Esophagus squamous epithelium (tissue), 5 donors: ENCODE results near the gene TBC1D1. TPM values are rescaled to one million over a fixed set of nuclear protein-coding genes. Genes with fewer than 3 reads are reported as not detected.

Experiments used
- DNase-seq: peaks from one replicate; lab custom pipeline; 2025; lab: John Stamatoyannopoulos, UW
- H3K27ac ChIP-seq, 4 donors: fragments of 200-600 bp; sonication (generic); one replicate each; pipeline ENCODE4 v1.5.1; 2016 to 2019; ENCODE audit warnings: mild to moderate bottlenecking in 1 of 4
- H3K27me3 ChIP-seq, 4 donors: fragments of 200-600 bp; sonication (generic); 1 replicate in 3 of 4; 2 replicates in 1 of 4; pipeline versions ENCODE4 v1.5.1 to v1.6.0; 2017 to 2021; ENCODE audit warnings: antibody characterized with exemption in 1 of 4
- H3K36me3 ChIP-seq, 3 donors: fragments of 200-600 bp; sonication (generic); one replicate each; pipeline ENCODE4 v1.5.1; 2016 to 2019
- H3K4me1 ChIP-seq, 3 donors: fragments of 200-600 bp; sonication (generic); one replicate each; pipeline ENCODE4 v1.5.1; 2017 to 2019
- H3K4me3 ChIP-seq, 4 donors: fragments of 200-600 bp; sonication (generic); 1 replicate in 3 of 4; 2 replicates in 1 of 4; pipeline ENCODE4 v1.5.1; 2016 to 2019; ENCODE audit warnings: mild to moderate bottlenecking in 2 of 4, moderate library complexity in 1 of 4
- H3K9me3 ChIP-seq, 3 donors: fragments of 200-600 bp; sonication (generic); one replicate each; pipeline ENCODE4 v1.5.1; 2016 to 2019
- CTCF ChIP-seq, 6 experiments: fragments of 450-650 bp in 4 of 6; fragments of 200-600 bp in 2 of 6; sonication (generic) in 2 of 6; IDR thresholded peaks; one replicate each; pipeline ENCODE4 v1.5.1; 2016 to 2019; ENCODE audit warnings: antibody characterized with exemption in 6 of 6, mild to moderate bottlenecking in 4 of 6, moderate library complexity in 4 of 6
- POLR2A ChIP-seq, 4 donors: fragments of 450-650 bp; IDR thresholded peaks; one replicate each; pipeline ENCODE4 v1.6.1; 2017; ENCODE audit warnings: antibody characterized with exemption in 4 of 4, mild to moderate bottlenecking in 4 of 4, moderate library complexity in 3 of 4
- WGBS, 2 donors: methylation state at CpG; one replicate each; pipeline ENCODE4 v1.1.5; 2018; 5-methylcytosine and 5-hydroxymethylcytosine counted together
- intact Hi-C: fragments of 100-400 bp; cut with DNase I; formaldehyde crosslinking; loops from one replicate; pipeline ENCODE4 v1.15.0; 2022
- total RNA-seq, 4 donors: library from RNA; depleted of rRNA; stranded (reverse); fragments of >200 nt; gene quantifications; one replicate each; pipeline ENCODE4 v1.1.0, GENCODE V29; 2016
- donor health status: DM: yes; HTN: yes; CAD: no.

Gene TBC1D1
- total RNA-seq, 4 donors from 2014 or later = 6.9 to 44.6 (median 25.6) TPM

GRCh38 chr4:38068107-38068506 lies 177.2 kb downstream of the TBC1D1 start:
- Histone ChIP-seq H3K27me3 (no peaks in the 10 kb centered on the region), H3K9me3 (no peaks in the 10 kb centered on the region), H3K4me1 (peaks cover 3 to 22% (median 11%) of the 10 kb centered on the region in 3 donors), H3K36me3 (peaks cover 0 to 18% (median 0%) of the 10 kb centered on the region in 3 donors), H3K4me3 (no peak overlapping the region), H3K27ac (no peak overlapping the region)
- TF ChIP-seq POLR2A (IDR thresholded peaks at IDR 0.05) (no peak), CTCF (IDR thresholded peaks at IDR 0.05) (no peak)
- DNase-seq = no peak
- WGBS, 2 donors = 72 to 84% methylated on average over 7 of the region's 7 CpGs
- intact Hi-C loops = loop anchor here (10.0 kb wide), 1 partner anchor 657 kb away; no protein-coding TSS in a partner anchor

GRCh38 chr4:38069271-38069760 lies 178.4 kb downstream of the TBC1D1 start:
- peak in 5 of 6 experiments; percentile 32 to 81 (median 72) for TF ChIP-seq CTCF (IDR thresholded peaks at IDR 0.05)
- no peak for TF ChIP-seq POLR2A (IDR thresholded peaks at IDR 0.05)
- H3K36me3 ChIP-seq = peaks cover 0 to 18% (median 0%) of the 10 kb centered on the region in 3 donors
- H3K4me3 ChIP-seq = no peak overlapping the region
- WGBS, 2 donors = 24 to 47% methylated on average over 5 to 6 of the region's 6 CpGs
- no peak for DNase-seq
- H3K4me1 ChIP-seq = peaks cover 3 to 21% (median 11%) of the 10 kb centered on the region in 3 donors
- H3K27me3 ChIP-seq = no peaks in the 10 kb centered on the region
- intact Hi-C loops = loop anchor here (10.0 kb wide), 1 partner anchor 655 kb away; no protein-coding TSS in a partner anchor
- H3K27ac ChIP-seq = peak overlapping the region in 3 of 4 donors; percentile 33 to 72 (median 64)
- no peaks in the 10 kb centered on the region for H3K9me3 ChIP-seq

GRCh38 chr4:38071801-38072431 lies 181.0 kb downstream of the TBC1D1 start:
- no peak for DNase-seq
- H3K36me3 ChIP-seq = peaks cover 0 to 13% (median 0%) of the 10 kb centered on the region in 3 donors
- H3K9me3 ChIP-seq = no peaks in the 10 kb centered on the region
- peaks cover 3 to 33% (median 15%) of the 10 kb centered on the region in 3 donors for H3K4me1 ChIP-seq
- intact Hi-C loops = loop anchor here (10.0 kb wide), 1 partner anchor 83 kb away; no protein-coding TSS in a partner anchor
- TF ChIP-seq POLR2A (IDR thresholded peaks at IDR 0.05) = no peak
- TF ChIP-seq CTCF (IDR thresholded peaks at IDR 0.05) = no peak
- no peak overlapping the region for H3K4me3 ChIP-seq
- 67 to 79% methylated on average over 5 to 6 of the region's 7 CpGs for WGBS, 2 donors
- H3K27ac ChIP-seq = peak overlapping the region in 3 of 4 donors; percentile 0 to 67 (median 39)
- no peaks in the 10 kb centered on the region for H3K27me3 ChIP-seq

- WGBS, 2 donors = 89 to 98% methylated on average over 3 of the region's 3 CpGs
- H3K4me1 ChIP-seq = peaks cover 3 to 33% (median 15%) of the 10 kb centered on the region in 3 donors
- intact Hi-C loops = loop anchor here (10.0 kb wide), 1 partner anchor 82 kb away; no protein-coding TSS in a partner anchor
- H3K27me3 ChIP-seq = no peaks in the 10 kb centered on the region
- TF ChIP-seq POLR2A (IDR thresholded peaks at IDR 0.05) (no peak), CTCF (IDR thresholded peaks at IDR 0.05) (no peak)
- peaks cover 0 to 8% (median 0%) of the 10 kb centered on the region in 3 donors for H3K36me3 ChIP-seq
- peak overlapping the region in 1 of 4 donors; percentile 39 for H3K27ac ChIP-seq
- no peak overlapping the region for H3K4me3 ChIP-seq
- H3K9me3 ChIP-seq = no peaks in the 10 kb centered on the region
- no peak for DNase-seq
Measured at GRCh38 chr4:38072578-38072977, 181.7 kb downstream of the TBC1D1 start.
